Fibroblast of lung (primary cell): Measurements from ENCODE around the gene CST8. TPM values are rescaled to one million over a fixed set of nuclear protein-coding genes. Genes with fewer than 3 reads are reported as not detected.

Experiments used
- DNase-seq, 2 donors: peaks; one replicate each; pipeline versions ENCODE4 v3.0.0 to v3.0.0-alpha.2; 2010; ENCODE audit warnings: low read depth in 2 of 2
- H2AFZ ChIP-seq: 2 replicates; pipeline ENCODE4 v1.5.1; 2012; ENCODE audit warnings: low read length, control low read depth, inconsistent platforms
- H3K27ac ChIP-seq: 2 replicates; pipeline ENCODE4 v1.5.1; 2011; ENCODE audit warnings: low read length, control low read depth; ENCODE audit not compliant: insufficient read depth
- H3K27me3 ChIP-seq: 2 replicates; pipeline ENCODE4 v1.5.1; 2011; ENCODE audit warnings: mild to moderate bottlenecking, low read length; ENCODE audit not compliant: control insufficient read depth, insufficient read depth
- H3K36me3 ChIP-seq: 2 replicates; pipeline ENCODE4 v1.5.1; 2011; ENCODE audit warnings: low read length; ENCODE audit not compliant: control insufficient read depth, insufficient read depth
- H3K4me1 ChIP-seq: 2 replicates; pipeline ENCODE4 v1.5.1; 2011; ENCODE audit warnings: low read length; ENCODE audit not compliant: control insufficient read depth, insufficient read depth; ENCODE audit errors: extremely low read depth
- H3K4me2 ChIP-seq: 2 replicates; pipeline ENCODE4 v1.5.1; 2011; ENCODE audit warnings: low read length, control low read depth; ENCODE audit not compliant: insufficient read depth; ENCODE audit errors: extremely low read depth
- H3K4me3 ChIP-seq, 4 experiments: fragments of 200-600 bp in 1 of 4; sonication (generic) in 1 of 4; replicated peaks in 1 of 4; 2 replicates each; pipeline ENCODE4 v1.5.1; 2011 to 2016; ENCODE audit warnings: low read length in 4 of 4, low read depth in 3 of 4, mild to moderate bottlenecking in 3 of 4, control low read depth in 2 of 4, inconsistent platforms in 1 of 4, mixed read lengths in 1 of 4; ENCODE audit not compliant: insufficient read depth in 1 of 4; ENCODE audit errors: control extremely low read depth in 1 of 4
- H3K79me2 ChIP-seq: 2 replicates; pipeline ENCODE4 v1.5.1; 2012; ENCODE audit warnings: mild to moderate bottlenecking, low read length, inconsistent platforms; ENCODE audit not compliant: control insufficient read depth, insufficient read depth
- H3K9ac ChIP-seq: 2 replicates; pipeline ENCODE4 v1.5.1; 2011; ENCODE audit warnings: mild to moderate bottlenecking, low read length, control low read depth; ENCODE audit not compliant: insufficient read depth
- H3K9me3 ChIP-seq: 2 replicates; pipeline ENCODE4 v1.5.1; 2012; ENCODE audit warnings: low read depth, low read length; ENCODE audit not compliant: control insufficient read depth, insufficient read depth
- H4K20me1 ChIP-seq: 2 replicates; pipeline ENCODE4 v1.5.1; 2011; ENCODE audit warnings: low read length; ENCODE audit not compliant: control insufficient read depth, insufficient read depth; ENCODE audit errors: extremely low read depth
- CTCF ChIP-seq, 2 donors: IDR thresholded peaks in 1 of 2; conservative IDR thresholded peaks in 1 of 2; 1 replicate in 1 of 2; 2 replicates in 1 of 2; pipeline ENCODE4 v1.5.1; 2011 to 2012; ENCODE audit warnings: low read length in 2 of 2, control low read depth in 1 of 2, inconsistent platforms in 1 of 2, low read depth in 1 of 2, mild to moderate bottlenecking in 1 of 2
- EZH2 ChIP-seq: IDR thresholded peaks from 2 replicates; pipeline ENCODE4 v1.5.1; 2012; ENCODE audit warnings: low read length, control low read depth, mild to moderate bottlenecking; ENCODE audit errors: missing control alignments
- polyA plus RNA-seq, 2 donors: library from polyadenylated mRNA; depleted of rRNA in 1 of 2; stranded (reverse) in 1 of 2; unstranded in 1 of 2; fragments of >200 nt; gene quantifications; 2 replicates each; pipeline ENCODE4 v1.2.1, GENCODE V29; 2011 to 2012; ENCODE audit warnings: missing spikeins in 1 of 2
- total RNA-seq: library from RNA; depleted of rRNA; stranded (reverse); fragments of >200 nt; gene quantifications from 2 replicates; pipeline ENCODE4 v1.2.1, GENCODE V29; 2014

Gene CST8
- total and polyA plus RNA-seq, 2 donors (not counting 1 experiment from before 2014, with no cell fraction given), result not detected

- H3K27me3 ChIP-seq, result no peaks in the 10 kb centered on the region
- H3K27ac ChIP-seq, result no peak overlapping the region
- no peaks in the 10 kb centered on the region for H4K20me1 ChIP-seq
- no peaks in the 10 kb centered on the region for H3K9me3 ChIP-seq
- no peak overlapping the region for H3K4me2 ChIP-seq
- DNase-seq, result no peak
- no peak overlapping the region for H3K9ac ChIP-seq
- H3K79me2 ChIP-seq, result no peaks in the 10 kb centered on the region
- no peak overlapping the region for H2AFZ ChIP-seq
- TF ChIP-seq CTCF (conservative IDR thresholded peaks at IDR 0.05 in 1 of 2, IDR thresholded peaks at IDR 0.05 in 1 of 2; ENCODE audit: low read depth in 1 of 2, low read length in 2 of 2) (no peak), EZH2 (no peak)
- H3K4me3 ChIP-seq, result no peak overlapping the region
- no peaks in the 10 kb centered on the region for H3K4me1 ChIP-seq
- H3K36me3 ChIP-seq, result no peaks in the 10 kb centered on the region
Measured at GRCh38 chr20:23484081-23484480, 6.8 kb upstream of the CST8 start.

GRCh38 chr20:23488470-23488869, 2.4 kb upstream of the CST8 start:
- H4K20me1 ChIP-seq, result no peaks in the 10 kb centered on the region
- DNase-seq, result no peak

GRCh38 chr20:23488996-23489395, 1.9 kb upstream of the CST8 start:
- Histone ChIP-seq H3K79me2 (no peaks in the 10 kb centered on the region), H2AFZ (no peak overlapping the region), H4K20me1 (no peaks in the 10 kb centered on the region)

More at GRCh38 chr20:23488470-23488869, 2.4 kb upstream of the CST8 start:
- H3K4me3 ChIP-seq, result no peak overlapping the region
- H3K79me2 ChIP-seq, result no peaks in the 10 kb centered on the region
- no peaks in the 10 kb centered on the region for H3K9me3 ChIP-seq
- H3K4me2 ChIP-seq, result no peak overlapping the region
- H3K4me1 ChIP-seq, result no peaks in the 10 kb centered on the region
- TF ChIP-seq EZH2, result no peak
- no peak overlapping the region for H3K9ac ChIP-seq
- H3K27ac ChIP-seq, result no peak overlapping the region
- no peak overlapping the region for H2AFZ ChIP-seq
- H3K36me3 ChIP-seq, result no peaks in the 10 kb centered on the region
- H3K27me3 ChIP-seq, result no peaks in the 10 kb centered on the region

More at GRCh38 chr20:23488996-23489395, 1.9 kb upstream of the CST8 start:
- Histone ChIP-seq H3K4me3 (no peak overlapping the region), H3K27ac (no peak overlapping the region), H3K36me3 (no peaks in the 10 kb centered on the region), H3K9ac (no peak overlapping the region), H3K4me1 (no peaks in the 10 kb centered on the region), H3K27me3 (no peaks in the 10 kb centered on the region), H3K4me2 (no peak overlapping the region), H3K9me3 (no peaks in the 10 kb centered on the region)
- no peak for TF ChIP-seq EZH2
- no peak for TF ChIP-seq CTCF (conservative IDR thresholded peaks at IDR 0.05 in 1 of 2, IDR thresholded peaks at IDR 0.05 in 1 of 2; ENCODE audit: low read depth in 1 of 2, low read length in 2 of 2)
- no peak for DNase-seq
